Body of pancreas (tissue), 4 donors: Measurements from ENCODE around the gene ELOVL6.

Experiments used
- CTCF ChIP-seq, 7 experiments: fragments of 450-650 bp in 4 of 7; fragments of 200-600 bp in 3 of 7; sonication (generic) in 3 of 7; IDR thresholded peaks; one replicate each; pipeline ENCODE4 v1.5.1; 2016 to 2019; ENCODE audit warnings: antibody characterized with exemption in 7 of 7
- POLR2A ChIP-seq, 3 donors: fragments of 450-650 bp; IDR thresholded peaks; one replicate each; pipeline ENCODE4 v1.6.1; 2016; ENCODE audit warnings: antibody characterized with exemption in 3 of 3, mild to moderate bottlenecking in 2 of 3

- no peak for TF ChIP-seq POLR2A (IDR thresholded peaks at IDR 0.05)
- TF ChIP-seq CTCF (IDR thresholded peaks at IDR 0.05): no peak
These were observed 373 bp downstream of the ELOVL6 start for GRCh38 chr4:110198049-110198434.
